H1 (cell line): ENCODE measurements around the gene PRKCA.

Experiments used
- CREB1 ChIP-seq: IDR thresholded peaks from 2 replicates; pipeline ENCODE4 v1.6.1; 2012; ENCODE audit warnings: inconsistent platforms
- JUN ChIP-seq: IDR thresholded peaks from 2 replicates; pipeline ENCODE4 v1.6.1; 2011; ENCODE audit warnings: low read depth, mild to moderate bottlenecking, improper control_type of control experiment, low read length
- TF ChIP-seq, protein P1 (sequence below), 3 experiments: IDR thresholded peaks; 1 replicate in 2 of 3; 2 replicates in 1 of 3; pipeline versions ENCODE4 v1.5.1 to v1.6.1; 2011; ENCODE audit warnings: low read length in 3 of 3, mild to moderate bottlenecking in 3 of 3, inconsistent platforms in 2 of 3, low read depth in 1 of 3, moderate library complexity in 1 of 3; ENCODE audit not compliant: insufficient read depth in 1 of 3; ENCODE audit errors: control extremely low read depth in 1 of 3

DNA sequence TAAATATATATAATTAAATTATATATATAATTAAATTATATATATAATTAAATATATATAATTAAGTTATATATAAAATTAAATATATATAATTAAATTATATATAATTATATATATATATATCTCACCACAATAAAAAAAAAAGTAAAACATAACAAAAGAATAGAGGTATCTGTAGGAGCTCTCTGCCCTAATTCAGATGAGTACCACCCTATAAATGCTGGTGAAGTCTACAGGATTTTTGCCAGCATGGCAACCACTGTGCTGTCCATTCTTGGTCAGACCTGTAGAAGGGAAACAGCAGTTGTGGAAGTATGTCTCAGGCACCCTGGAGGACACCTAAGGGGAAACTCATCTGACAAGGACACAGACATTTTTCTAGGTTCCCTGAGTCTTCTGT lies 259.7 kb downstream of the PRKCA start:
- TF ChIP-seq, protein P1, sequence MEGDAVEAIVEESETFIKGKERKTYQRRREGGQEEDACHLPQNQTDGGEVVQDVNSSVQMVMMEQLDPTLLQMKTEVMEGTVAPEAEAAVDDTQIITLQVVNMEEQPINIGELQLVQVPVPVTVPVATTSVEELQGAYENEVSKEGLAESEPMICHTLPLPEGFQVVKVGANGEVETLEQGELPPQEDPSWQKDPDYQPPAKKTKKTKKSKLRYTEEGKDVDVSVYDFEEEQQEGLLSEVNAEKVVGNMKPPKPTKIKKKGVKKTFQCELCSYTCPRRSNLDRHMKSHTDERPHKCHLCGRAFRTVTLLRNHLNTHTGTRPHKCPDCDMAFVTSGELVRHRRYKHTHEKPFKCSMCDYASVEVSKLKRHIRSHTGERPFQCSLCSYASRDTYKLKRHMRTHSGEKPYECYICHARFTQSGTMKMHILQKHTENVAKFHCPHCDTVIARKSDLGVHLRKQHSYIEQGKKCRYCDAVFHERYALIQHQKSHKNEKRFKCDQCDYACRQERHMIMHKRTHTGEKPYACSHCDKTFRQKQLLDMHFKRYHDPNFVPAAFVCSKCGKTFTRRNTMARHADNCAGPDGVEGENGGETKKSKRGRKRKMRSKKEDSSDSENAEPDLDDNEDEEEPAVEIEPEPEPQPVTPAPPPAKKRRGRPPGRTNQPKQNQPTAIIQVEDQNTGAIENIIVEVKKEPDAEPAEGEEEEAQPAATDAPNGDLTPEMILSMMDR (IDR thresholded peaks at IDR 0.05; ENCODE audit: control extremely low read depth in 1 of 3, insufficient read depth in 1 of 3, low read depth in 1 of 3, low read length in 3 of 3), result no peak
- no peak for TF ChIP-seq JUN
- TF ChIP-seq CREB1, result no peak
